Memory B cell (primary cell): ENCODE results near the gene SLC38A8.

ENCODE experiments used
- ATAC-seq: fragments of 150-1000 bp; cut with Tn5 transposase; 2 replicates; pipeline ENCODE4 v1.10.0; 2021; ENCODE audit warnings: low read depth, mild to moderate bottlenecking, moderate library complexity
- DNase-seq, 2 donors: peaks; one replicate each; pipeline ENCODE4 v3.0.0; 2022; ENCODE audit warnings: low spot score in 2 of 2
- H3K27ac Mint-ChIP-seq: one replicate; pipeline ENCODE4 v1.8.0; 2022; ENCODE audit warnings: mild to moderate bottlenecking, moderate library complexity, mixed read lengths
- H3K27me3 Mint-ChIP-seq: one replicate; pipeline ENCODE4 v1.8.0; 2022; ENCODE audit warnings: mixed read lengths
- H3K36me3 Mint-ChIP-seq: one replicate; pipeline ENCODE4 v1.8.0; 2022; ENCODE audit warnings: mild to moderate bottlenecking, mixed read lengths
- H3K4me1 Mint-ChIP-seq: one replicate; pipeline ENCODE4 v1.8.0; 2022; ENCODE audit warnings: mixed read lengths
- H3K4me3 Mint-ChIP-seq: one replicate; pipeline ENCODE4 v1.8.0; 2022; ENCODE audit warnings: mild to moderate bottlenecking, moderate library complexity, mixed read lengths
- H3K9me3 Mint-ChIP-seq: one replicate; pipeline ENCODE4 v1.8.0; 2022; ENCODE audit warnings: mixed read lengths

SLC38A8 gene

DNA sequence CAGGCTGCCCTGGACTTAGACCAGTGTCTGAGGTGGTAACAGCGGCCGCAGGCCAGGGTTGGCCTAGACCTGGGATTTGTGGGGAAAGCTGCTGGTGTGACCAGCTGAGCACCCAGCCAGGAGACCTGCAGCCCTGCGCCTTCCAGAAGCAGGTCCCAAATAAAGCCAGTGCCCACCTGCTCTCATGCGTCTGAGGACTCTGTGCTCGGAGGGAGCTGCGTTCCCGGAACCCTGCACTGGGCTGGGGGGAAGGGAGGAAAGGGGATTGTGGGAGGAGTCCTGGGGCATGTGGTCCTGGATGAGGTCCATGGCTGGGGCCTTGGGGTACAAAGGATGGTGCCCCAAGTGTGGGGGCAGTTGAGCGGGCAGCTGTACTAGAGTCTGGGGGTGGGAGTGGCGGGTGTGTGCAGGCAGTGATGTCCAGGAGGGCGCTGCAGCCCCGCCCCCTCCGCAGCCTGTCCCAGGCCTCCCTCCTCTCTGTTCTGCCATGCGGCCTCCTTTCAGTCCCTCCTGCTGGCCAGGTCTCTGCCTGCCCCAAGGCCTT, 76.4 kb downstream of the SLC38A8 start:
- H3K9me3 Mint-ChIP-seq = no peaks in the 10 kb centered on the region
- DNase-seq = no peak

GRCh38 chr16:83965444-83966152, 77.0 kb downstream of the SLC38A8 start:
- no peak overlapping the region for H3K4me3 Mint-ChIP-seq
- ATAC-seq (no peak), DNase-seq (no peak)
- H3K27me3 Mint-ChIP-seq = peaks cover 13% of the 10 kb centered on the region
- no peak overlapping the region for H3K27ac Mint-ChIP-seq
- peaks cover 8% of the 10 kb centered on the region for H3K4me1 Mint-ChIP-seq
- peaks cover 7% of the 10 kb centered on the region for H3K36me3 Mint-ChIP-seq
- H3K9me3 Mint-ChIP-seq = no peaks in the 10 kb centered on the region

More for the DNA sequence above, 76.4 kb downstream of the SLC38A8 start:
- Mint-ChIP-seq H3K27ac (no peak overlapping the region), H3K4me3 (no peak overlapping the region), H3K27me3 (peaks cover 13% of the 10 kb centered on the region), H3K4me1 (peaks cover 8% of the 10 kb centered on the region), H3K36me3 (peaks cover 5% of the 10 kb centered on the region)
- no peak for ATAC-seq

DNA sequence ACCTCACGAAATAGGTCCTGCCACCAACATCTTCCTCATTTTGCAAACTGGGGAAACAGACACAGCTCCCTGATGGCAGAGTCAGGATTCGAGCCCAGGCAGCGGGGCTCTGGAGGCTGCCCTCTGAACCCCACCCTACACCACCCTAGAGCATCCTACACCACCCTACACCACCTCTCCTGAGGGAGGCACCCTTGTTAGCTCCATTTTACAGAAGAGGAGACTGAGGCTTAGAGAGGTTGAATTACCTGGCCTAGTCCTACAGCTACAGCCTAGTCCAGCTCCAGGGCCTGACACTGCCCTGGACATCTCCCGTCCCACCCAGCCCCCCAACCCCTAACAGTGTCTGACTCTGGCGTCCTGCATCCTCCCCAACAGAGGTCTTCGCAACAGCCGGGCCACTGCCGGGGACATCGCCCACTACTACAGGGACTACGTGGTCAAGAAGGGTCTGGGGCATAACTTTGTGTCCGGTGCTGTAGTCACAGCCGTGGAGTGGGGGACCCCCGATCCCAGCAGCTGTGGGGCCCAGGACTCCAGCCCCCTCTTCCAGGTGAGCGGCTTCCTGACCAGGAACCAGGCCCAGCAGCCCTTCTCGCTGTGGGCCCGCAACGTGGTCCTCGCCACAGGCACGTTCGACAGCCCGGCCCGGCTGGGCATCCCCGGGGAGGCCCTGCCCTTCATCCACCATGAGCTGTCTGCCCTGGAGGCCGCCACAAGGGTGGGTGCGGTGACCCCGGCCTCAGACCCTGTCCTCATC, 77.7 kb downstream of the SLC38A8 start:
- peaks cover 8% of the 10 kb centered on the region for H3K4me1 Mint-ChIP-seq
- DNase-seq (no peak), ATAC-seq (no peak)
- no peak overlapping the region for H3K27ac Mint-ChIP-seq
- no peak overlapping the region for H3K4me3 Mint-ChIP-seq
- H3K27me3 Mint-ChIP-seq = peaks cover 11% of the 10 kb centered on the region
- peaks cover 7% of the 10 kb centered on the region for H3K36me3 Mint-ChIP-seq
- H3K9me3 Mint-ChIP-seq = no peaks in the 10 kb centered on the region

DNA sequence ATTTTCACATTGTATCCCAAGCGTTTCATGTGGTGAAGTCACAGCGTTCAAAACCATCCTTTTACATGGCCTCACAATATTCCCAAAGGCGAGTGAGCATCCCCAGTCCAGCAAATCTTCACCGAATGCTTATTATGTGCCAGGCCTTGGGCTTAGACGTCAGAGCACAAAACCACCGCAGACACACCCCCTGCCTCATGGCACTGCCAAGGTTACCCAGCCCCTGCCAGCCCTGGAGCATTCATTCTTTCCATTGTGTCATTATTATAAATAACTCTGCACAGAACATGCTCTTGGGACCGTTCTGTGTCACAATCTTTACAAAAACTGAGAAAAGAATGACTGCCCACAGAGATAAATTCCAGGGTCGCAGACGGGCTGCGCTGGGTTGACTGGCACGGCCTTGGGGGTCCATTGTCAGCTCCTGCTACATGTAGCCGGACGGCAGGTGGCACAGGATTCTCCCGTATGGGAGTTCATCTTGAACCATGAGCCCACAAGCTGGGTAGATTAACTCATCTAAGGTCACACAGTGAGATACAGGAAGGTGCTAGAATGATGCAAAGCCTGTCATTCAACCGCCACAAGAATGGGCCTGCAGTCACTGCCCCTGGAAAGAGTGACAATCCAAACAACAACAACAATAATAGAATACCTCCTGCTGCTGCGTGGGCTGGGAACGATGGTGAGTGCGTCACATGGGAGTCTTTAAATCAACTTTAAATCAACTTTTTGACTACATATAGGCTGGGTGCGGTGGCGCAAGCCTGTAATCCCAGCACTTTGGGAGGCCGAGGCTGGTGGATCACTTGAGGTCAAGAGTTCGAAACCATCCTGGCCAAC, 79.1 kb downstream of the SLC38A8 start:
- no peak overlapping the region for H3K27ac Mint-ChIP-seq
- no peak overlapping the region for H3K4me3 Mint-ChIP-seq
- no peak for ATAC-seq
- peaks cover 4% of the 10 kb centered on the region for H3K4me1 Mint-ChIP-seq
- H3K27me3 Mint-ChIP-seq = peaks cover 3% of the 10 kb centered on the region
- H3K9me3 Mint-ChIP-seq = no peaks in the 10 kb centered on the region
- peaks cover 7% of the 10 kb centered on the region for H3K36me3 Mint-ChIP-seq
- DNase-seq = no peak

- Mint-ChIP-seq H3K4me1 (peaks cover 4% of the 10 kb centered on the region), H3K9me3 (no peaks in the 10 kb centered on the region)
Measured at GRCh38 chr16:83961591-83961990, 81.0 kb downstream of the SLC38A8 start.

DNA sequence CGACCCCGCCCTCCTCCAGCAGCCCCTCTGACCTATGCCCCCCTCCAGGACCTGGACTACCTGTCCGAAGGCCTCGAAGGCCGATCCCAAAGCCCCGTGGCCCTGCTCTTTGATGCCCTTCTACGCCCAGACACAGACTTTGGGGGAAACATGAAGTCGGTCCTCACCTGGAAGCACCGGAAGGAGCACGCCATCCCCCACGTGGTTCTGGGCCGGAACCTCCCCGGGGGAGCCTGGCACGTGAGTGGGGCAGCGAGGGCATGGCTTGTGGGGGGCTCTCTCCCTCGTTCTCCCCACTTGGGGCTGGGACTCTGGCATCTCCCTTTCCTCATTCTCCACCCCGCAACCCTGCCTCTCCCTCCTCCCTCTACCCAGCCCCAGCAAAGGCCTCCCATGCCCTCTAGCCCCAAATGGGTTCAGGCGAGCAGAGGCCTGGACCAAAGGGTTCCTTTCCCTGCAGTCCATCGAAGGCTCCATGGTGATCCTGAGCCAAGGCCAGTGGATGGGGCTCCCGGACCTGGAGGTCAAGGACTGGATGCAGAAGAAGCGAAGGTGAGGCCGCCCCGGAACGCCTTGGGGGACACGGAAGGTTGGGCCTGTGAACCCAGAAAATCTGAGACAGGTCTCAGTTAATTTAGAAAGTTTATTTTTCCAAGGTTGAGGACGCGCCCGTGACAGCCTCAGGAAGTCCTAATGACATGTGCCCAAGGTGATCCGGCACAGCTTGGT, 81.9 kb downstream of the SLC38A8 start:
- no peak overlapping the region for H3K4me3 Mint-ChIP-seq
- ATAC-seq (no peak), DNase-seq (no peak)
- no peaks in the 10 kb centered on the region for H3K9me3 Mint-ChIP-seq
- no peaks in the 10 kb centered on the region for H3K27me3 Mint-ChIP-seq
- H3K27ac Mint-ChIP-seq = no peak overlapping the region
- peaks cover 3% of the 10 kb centered on the region for H3K36me3 Mint-ChIP-seq
- peaks cover 5% of the 10 kb centered on the region for H3K4me1 Mint-ChIP-seq

More at GRCh38 chr16:83961591-83961990, 81.0 kb downstream of the SLC38A8 start:
- DNase-seq (no peak), ATAC-seq (no peak)
- Mint-ChIP-seq H3K27me3 (no peaks in the 10 kb centered on the region), H3K36me3 (peaks cover 4% of the 10 kb centered on the region), H3K27ac (no peak overlapping the region), H3K4me3 (no peak overlapping the region)
